ENCODE measurements around the gene CLEC6A.
A peak's percentile ranks its signal among the peaks of the same experiment; 100 is the strongest.
"Not testable (repeated sequence)": the region's sequence is repeated elsewhere in the genome, so short reads cannot be mapped to it uniquely, and the experiment has no call there.

Gene CLEC6A

DNA sequence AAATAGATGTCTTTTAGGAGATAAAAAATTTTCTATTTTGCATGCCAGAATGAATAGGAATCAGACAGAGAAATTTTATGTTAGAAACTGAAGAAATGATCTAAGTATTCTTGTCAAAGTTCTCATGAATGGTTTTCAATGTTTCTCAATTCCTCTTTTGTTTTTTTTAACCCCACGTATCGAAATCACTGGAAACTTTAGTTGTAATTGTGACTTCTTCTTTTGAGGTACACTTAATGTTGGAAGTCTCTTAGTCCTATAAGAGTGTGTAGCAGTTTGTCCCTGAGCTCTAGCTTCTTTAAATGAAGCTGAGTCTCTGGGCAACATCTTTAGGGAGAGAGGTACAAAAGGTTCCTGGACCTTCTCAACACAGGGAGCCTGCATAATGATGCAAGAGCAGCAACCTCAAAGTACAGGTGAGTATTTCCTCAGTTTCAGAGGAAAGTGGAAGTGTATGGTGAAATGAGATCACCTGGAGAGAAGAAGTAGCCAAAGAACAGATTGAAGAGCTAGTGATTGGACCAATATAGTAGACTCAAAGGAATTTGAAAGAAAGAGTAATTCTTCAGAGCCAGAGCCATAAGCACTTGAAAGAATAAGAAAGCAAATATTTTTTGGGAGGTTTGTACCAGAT is at the start of gene CLEC6A:
Gene CLEC6A, plus strand, starts transcription at position 236 of the 634 bp plus-strand sequence. Its CDS starts 150 bp downstream, at position 386.
- no peak for DNase-seq (ENCODE audit: low read depth in 2 of 2)

GRCh38 chr12:8419576-8419975 is 36.2 kb upstream of the CLEC6A start:
- peak in 1 of 2 donors; percentile 32 for DNase-seq (ENCODE audit: low read depth in 2 of 2)

GRCh38 chr12:8420506-8420905 is 35.3 kb upstream of the CLEC6A start:
- no peak for DNase-seq (ENCODE audit: low read depth in 2 of 2)

DNA sequence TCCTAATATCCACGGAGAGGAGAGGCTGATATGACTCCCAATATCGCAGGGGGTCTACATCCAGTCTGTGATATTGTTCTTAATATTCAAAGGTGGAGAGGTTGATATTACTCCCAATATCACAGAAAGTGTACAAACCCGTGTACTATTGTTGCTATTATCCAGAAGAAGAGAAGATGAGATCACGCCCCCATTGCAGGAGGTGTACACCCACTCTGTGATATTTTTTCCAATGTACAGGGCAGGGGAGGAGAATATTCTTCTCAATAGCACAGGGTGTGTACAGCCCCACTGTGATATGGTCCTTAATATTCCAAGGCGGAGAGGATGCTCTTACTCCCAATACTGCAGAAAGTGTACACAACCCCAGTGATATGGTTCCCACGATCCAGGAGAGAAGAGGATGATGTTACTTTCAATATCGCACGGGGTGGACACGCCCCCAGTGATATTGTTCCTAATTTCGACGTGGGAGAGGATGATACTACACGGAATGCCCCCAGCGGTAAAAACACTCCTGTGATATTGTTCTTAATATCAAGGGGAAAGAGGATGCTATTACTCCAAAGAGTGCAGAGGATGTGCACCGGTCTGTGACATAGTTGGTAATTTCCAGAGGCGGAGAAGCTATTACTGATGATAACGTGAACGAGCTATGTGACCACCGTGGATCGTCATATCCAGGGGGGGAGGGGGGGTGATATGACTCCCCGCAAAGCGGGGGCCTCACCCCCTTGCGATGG is 11.1 kb upstream of the CLEC6A start:
- DNase-seq (ENCODE audit: low read depth in 2 of 2), result not testable (repeated sequence)

- DNase-seq (ENCODE audit: low read depth in 2 of 2), result no peak
These were observed 10.0 kb upstream of the CLEC6A start for GRCh38 chr12:8445731-8446130.

DNA sequence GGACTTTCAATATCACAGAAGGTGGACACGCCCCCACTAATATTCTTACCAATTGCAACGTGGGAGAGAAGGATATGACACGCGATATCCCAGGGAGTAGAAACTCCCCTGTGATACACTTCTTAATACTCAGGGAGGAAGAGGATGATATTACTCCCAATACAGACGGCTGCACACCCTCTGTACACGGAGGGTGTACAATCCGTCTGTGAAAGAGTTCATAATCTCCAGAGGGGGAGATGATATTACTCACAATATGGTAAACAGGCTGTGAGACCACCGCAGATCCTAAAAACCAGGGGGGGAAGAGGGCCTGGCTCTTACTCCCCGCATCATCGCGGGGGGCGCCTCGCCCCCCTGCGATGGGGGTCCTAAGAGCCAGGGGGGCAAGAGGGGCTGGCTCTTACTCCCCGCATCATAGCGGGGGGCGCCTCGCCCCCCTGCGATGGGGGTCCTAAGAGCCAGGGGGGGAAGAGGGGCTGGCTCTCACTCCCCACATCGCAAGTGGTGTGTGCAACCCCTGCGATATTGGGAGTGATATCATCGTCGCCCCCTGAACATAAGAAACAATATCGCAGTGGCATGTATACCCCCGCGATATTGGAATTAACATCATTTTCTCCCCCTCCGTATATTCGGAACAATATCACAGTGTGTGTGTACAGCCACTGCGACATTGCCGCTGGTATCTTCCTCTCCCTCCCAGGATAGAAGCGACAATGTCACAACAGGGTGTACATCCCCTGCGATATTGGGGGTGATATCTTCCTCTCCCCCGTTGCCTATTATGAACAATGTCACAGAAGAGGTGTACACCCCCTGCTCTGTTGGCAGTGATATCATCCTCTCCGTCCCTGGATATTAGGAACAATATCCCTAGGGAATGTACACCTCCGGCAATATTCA is 8.9 kb upstream of the CLEC6A start:
- no peak for DNase-seq (ENCODE audit: low read depth in 2 of 2)

DNA sequence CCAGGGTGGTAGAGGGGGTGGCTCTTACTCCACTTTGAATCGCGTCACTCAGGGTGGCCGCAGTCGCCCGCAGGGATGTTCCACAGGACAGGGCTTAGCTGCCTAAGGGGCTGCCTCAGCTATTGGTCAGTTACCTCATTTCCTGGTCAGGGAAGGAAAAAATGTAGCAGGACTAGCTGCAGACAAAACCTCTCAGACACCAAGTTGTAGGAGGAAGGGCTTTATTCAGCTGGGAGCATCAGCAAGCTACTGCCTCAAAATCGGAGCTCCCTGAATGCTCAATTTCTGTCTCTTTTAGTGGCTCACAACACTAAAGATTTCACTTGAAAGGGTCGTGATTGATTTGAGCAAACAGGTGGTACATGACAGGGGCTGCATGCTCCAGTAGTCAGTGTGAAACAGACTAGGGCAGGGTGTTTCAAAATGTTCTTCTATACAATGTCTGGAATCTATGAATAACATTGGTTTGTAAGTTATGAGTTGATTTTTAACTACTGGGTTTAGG is 6.4 kb upstream of the CLEC6A start:
- no peak for DNase-seq (ENCODE audit: low read depth in 2 of 2)

GRCh38 chr12:8452036-8452435 is 3.7 kb upstream of the CLEC6A start:
- no peak for DNase-seq (ENCODE audit: low read depth in 2 of 2)

GRCh38 chr12:8453021-8453513 is 2.7 kb upstream of the CLEC6A start:
- DNase-seq (ENCODE audit: low read depth in 2 of 2), result no peak

DNA sequence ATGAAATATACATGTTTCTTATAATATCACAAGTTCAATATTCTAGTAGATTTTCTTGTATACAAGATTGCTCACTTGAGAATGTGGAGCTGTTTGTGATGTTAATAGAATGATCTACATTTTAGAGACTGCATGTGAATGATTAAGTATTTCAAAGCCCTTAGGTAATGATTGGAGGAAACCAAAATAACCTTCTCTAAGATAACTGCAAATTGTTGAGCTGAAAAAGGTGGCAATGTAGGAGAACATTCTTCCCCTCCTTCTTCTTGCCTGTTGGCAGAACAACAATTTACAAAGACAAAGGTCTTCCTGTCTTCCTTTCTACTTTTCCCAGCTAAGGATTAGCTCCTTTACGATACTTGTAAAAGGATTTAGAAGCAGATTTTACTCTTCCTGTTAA is 2.0 kb upstream of the CLEC6A start:
- no peak for DNase-seq (ENCODE audit: low read depth in 2 of 2)

DNA sequence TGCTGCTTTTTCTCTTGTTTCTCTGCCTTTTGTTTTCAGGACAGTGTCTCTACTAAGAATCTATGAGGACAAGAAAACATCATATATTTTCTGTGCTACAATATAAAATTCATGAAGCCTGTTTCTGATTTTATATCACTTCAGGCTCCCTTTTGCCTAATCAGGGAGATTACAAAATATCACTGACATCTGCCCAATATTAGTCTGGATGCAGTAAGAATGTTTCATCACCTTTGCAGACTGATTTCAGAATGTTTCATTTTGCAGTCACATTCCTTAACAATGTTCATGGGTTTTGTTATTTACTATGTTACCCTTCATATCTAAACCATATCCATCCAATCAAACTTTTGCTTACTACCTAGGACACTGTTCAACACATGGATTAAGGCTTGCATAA is 491 bp upstream of the CLEC6A start:
- no peak for DNase-seq (ENCODE audit: low read depth in 2 of 2)

GRCh38 chr12:8461426-8461825 is 5.7 kb downstream of the CLEC6A start:
- no peak for DNase-seq (ENCODE audit: low read depth in 2 of 2)

DNA sequence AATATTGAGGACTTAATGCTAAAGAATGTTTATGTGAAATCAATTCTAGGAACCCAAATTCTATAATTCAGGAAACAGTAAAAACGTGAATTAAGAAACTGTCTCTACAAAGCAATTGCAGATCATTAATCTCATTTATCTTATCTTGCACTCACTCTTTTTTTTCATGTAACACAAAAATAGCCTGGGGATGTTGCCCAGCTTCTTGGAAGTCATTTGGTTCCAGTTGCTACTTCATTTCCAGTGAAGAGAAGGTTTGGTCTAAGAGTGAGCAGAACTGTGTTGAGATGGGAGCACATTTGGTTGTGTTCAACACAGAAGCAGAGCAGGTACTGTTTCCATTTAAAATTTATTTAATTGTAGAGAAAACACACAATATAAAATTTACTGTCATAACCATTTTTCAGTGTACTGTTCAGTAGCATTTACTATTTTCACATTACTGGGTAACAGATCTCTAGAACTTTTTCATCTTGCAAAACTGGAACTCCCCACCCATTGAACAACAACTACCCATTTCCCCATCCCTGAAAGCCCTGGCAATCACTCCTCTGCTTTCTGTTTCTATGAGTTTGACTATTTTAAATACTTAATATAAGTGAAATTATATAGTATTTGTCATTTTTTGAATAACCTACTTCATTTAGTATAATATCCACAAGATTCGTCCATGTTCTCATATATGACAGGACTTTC is 9.7 kb downstream of the CLEC6A start:
- DNase-seq (ENCODE audit: low read depth in 2 of 2), result no peak

- DNase-seq (ENCODE audit: low read depth in 2 of 2), result no peak
These were observed 10.5 kb downstream of the CLEC6A start for GRCh38 chr12:8466241-8466640.

DNA sequence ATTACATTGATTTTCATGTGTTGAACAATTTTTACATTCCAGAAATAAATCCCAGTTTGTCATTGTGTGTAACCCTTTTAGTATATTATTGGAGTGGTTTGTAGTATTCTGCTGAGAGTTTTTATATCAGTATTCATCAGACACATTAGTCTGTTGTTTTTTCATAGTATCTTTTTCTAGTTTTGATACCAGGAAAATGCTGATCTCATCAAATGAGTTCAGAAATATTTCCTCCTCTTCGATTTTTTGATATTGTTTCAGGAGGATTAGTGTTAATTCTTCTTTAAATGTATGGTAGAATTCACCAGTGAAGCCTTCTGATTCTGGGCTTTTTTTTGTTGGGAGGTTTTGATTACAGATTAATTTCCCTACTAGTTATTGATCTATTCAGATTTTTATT is 15.3 kb downstream of the CLEC6A start:
- no peak for DNase-seq (ENCODE audit: low read depth in 2 of 2)

DNA sequence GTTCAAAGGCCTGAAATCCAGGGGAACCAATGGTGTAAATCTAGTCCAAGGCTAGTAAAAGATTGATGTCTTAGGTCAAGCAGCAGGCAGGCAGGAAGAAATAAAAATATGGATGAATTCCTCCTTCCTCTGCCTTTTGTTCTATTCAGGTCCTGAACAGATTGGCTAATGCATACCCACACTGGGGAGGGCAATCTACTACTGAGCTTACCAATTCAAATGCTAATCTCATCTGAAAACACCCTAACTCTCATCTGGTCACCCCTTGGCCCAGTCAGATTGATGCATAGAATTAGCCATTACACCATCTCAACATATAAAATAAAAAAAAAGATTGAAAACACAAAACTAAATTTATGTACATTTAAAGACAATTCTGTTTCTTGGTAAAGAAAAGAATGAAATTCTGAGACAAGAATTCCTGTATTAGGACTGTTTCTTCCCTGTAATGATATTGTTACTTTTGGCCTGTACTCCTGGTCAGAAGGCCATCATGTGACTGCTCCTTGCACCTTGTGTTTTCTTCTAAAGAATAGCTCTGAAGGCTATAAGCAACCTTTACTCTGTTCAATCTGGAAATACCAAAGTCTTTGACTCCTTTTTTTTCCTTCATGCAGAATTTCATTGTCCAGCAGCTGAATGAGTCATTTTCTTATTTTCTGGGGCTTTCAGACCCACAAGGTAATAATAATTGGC is 19.9 kb downstream of the CLEC6A start:
- DNase-seq (ENCODE audit: low read depth in 2 of 2), result no peak

GRCh38 chr12:8482571-8483061 is 26.9 kb downstream of the CLEC6A start:
- no peak for DNase-seq (ENCODE audit: low read depth in 2 of 2)

GRCh38 chr12:8483079-8483478 is 27.3 kb downstream of the CLEC6A start:
- no peak for DNase-seq (ENCODE audit: low read depth in 2 of 2)

- DNase-seq (ENCODE audit: low read depth in 2 of 2), result no peak
These were observed 36.1 kb downstream of the CLEC6A start for GRCh38 chr12:8491646-8492530.

DNA sequence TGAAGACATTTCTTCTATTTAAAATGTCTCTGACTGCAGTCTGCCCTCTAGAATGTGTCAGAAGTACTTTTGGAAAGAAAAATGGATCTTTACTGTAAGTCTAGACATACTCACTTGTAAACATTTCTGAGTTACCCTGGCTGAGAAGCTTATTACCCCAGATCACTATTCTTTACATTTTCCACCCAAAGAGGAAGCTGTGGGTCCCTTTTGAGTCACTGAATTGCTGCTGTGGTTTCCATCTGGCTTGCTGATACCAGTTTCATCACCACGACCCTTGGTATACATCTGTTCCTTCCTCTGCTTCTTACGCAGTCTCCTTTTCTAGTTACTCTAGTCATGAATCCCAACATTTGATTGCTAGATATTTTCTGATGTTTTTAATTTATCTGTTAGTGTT is 37.3 kb downstream of the CLEC6A start:
- peak; percentile 34 to 42 for DNase-seq (ENCODE audit: low read depth in 2 of 2)
